ENCODE results near the gene LRP1.

The LRP1 gene

GRCh38 chr12:57199191-57199590 lies 70.9 kb downstream of the LRP1 start:
- H3F3A ChIP-seq (ENCODE audit: insufficient read depth, low read length) = no peaks in the 10 kb centered on the region
- H3K9me3 ChIP-seq (replicated peaks; ENCODE audit: insufficient read depth, low read length) = no peaks in the 10 kb centered on the region
- no peak overlapping the region for H3K4me2 ChIP-seq (ENCODE audit: low read depth, low read length)
- H4K20me1 ChIP-seq (ENCODE audit: insufficient read depth, low read length) = no peaks in the 10 kb centered on the region
- H3K4me1 ChIP-seq (ENCODE audit: low read length) = no peaks in the 10 kb centered on the region
- H3K4me3 ChIP-seq (ENCODE audit: low read length) = no peak overlapping the region
- peaks cover 94% of the 10 kb centered on the region for H3K27me3 ChIP-seq (replicated peaks; ENCODE audit: insufficient read depth, low read length)
- no peaks in the 10 kb centered on the region for H3K79me2 ChIP-seq (ENCODE audit: low read length)
- H3K36me3 ChIP-seq (replicated peaks; ENCODE audit: insufficient read depth, low read length) = no peaks in the 10 kb centered on the region
- H3K9ac ChIP-seq (ENCODE audit: low read length) = no peak overlapping the region
- TF ChIP-seq EZH2phosphoT487 (IDR thresholded peaks at IDR 0.05; ENCODE audit: low read length) (no peak), CTCF (IDR thresholded peaks at IDR 0.05; ENCODE audit: low read length) (no peak), EZH2 (optimal IDR thresholded peaks at IDR 0.05; ENCODE audit: low read depth, low read length) (no peak)
- H3K27ac ChIP-seq (ENCODE audit: low read length) = no peak overlapping the region
- H2AFZ ChIP-seq (ENCODE audit: low read length) = no peak overlapping the region
- DNase-seq = no peak
- no peaks in the 10 kb centered on the region for H3K9me2 ChIP-seq (replicated peaks; ENCODE audit: insufficient read depth, low read length)

GRCh38 chr12:57200497-57200896 lies 72.2 kb downstream of the LRP1 start:
- H3K36me3 ChIP-seq (replicated peaks; ENCODE audit: insufficient read depth, low read length) = no peaks in the 10 kb centered on the region
- no peak for TF ChIP-seq EZH2 (optimal IDR thresholded peaks at IDR 0.05; ENCODE audit: low read depth, low read length)
- TF ChIP-seq CTCF (IDR thresholded peaks at IDR 0.05; ENCODE audit: low read length) = no peak
- no peak for TF ChIP-seq EZH2phosphoT487 (IDR thresholded peaks at IDR 0.05; ENCODE audit: low read length)

GRCh38 chr12:57201219-57201618 lies 72.9 kb downstream of the LRP1 start:
- H3K4me3 ChIP-seq (ENCODE audit: low read length) = no peak overlapping the region
- H3K27ac ChIP-seq (ENCODE audit: low read length) = no peak overlapping the region
- no peak overlapping the region for H3K9ac ChIP-seq (ENCODE audit: low read length)
- no peaks in the 10 kb centered on the region for H3K79me2 ChIP-seq (ENCODE audit: low read length)
- H2AFZ ChIP-seq (ENCODE audit: low read length) = no peak overlapping the region
- no peaks in the 10 kb centered on the region for H4K20me1 ChIP-seq (ENCODE audit: insufficient read depth, low read length)
- no peaks in the 10 kb centered on the region for H3K4me1 ChIP-seq (ENCODE audit: low read length)
- no peak for TF ChIP-seq EZH2 (optimal IDR thresholded peaks at IDR 0.05; ENCODE audit: low read depth, low read length)
- TF ChIP-seq EZH2phosphoT487 (IDR thresholded peaks at IDR 0.05; ENCODE audit: low read length) = no peak
- no peak for TF ChIP-seq CTCF (IDR thresholded peaks at IDR 0.05; ENCODE audit: low read length)
- H3K9me2 ChIP-seq (replicated peaks; ENCODE audit: insufficient read depth, low read length) = no peaks in the 10 kb centered on the region
- H3K4me2 ChIP-seq (ENCODE audit: low read depth, low read length) = no peak overlapping the region
- H3K27me3 ChIP-seq (replicated peaks; ENCODE audit: insufficient read depth, low read length) = peaks cover 94% of the 10 kb centered on the region
- DNase-seq = no peak
- H3F3A ChIP-seq (ENCODE audit: insufficient read depth, low read length) = no peaks in the 10 kb centered on the region
- no peaks in the 10 kb centered on the region for H3K9me3 ChIP-seq (replicated peaks; ENCODE audit: insufficient read depth, low read length)
- no peaks in the 10 kb centered on the region for H3K36me3 ChIP-seq (replicated peaks; ENCODE audit: insufficient read depth, low read length)

More at GRCh38 chr12:57200497-57200896, 72.2 kb downstream of the LRP1 start:
- H3K79me2 ChIP-seq (ENCODE audit: low read length) = no peaks in the 10 kb centered on the region
- H3K9me2 ChIP-seq (replicated peaks; ENCODE audit: insufficient read depth, low read length) = no peaks in the 10 kb centered on the region
- H3K4me1 ChIP-seq (ENCODE audit: low read length) = no peaks in the 10 kb centered on the region
- H3K9ac ChIP-seq (ENCODE audit: low read length) = no peak overlapping the region
- no peak overlapping the region for H3K4me2 ChIP-seq (ENCODE audit: low read depth, low read length)
- H3K27me3 ChIP-seq (replicated peaks; ENCODE audit: insufficient read depth, low read length) = peaks cover 94% of the 10 kb centered on the region
- H2AFZ ChIP-seq (ENCODE audit: low read length) = no peak overlapping the region
- H3F3A ChIP-seq (ENCODE audit: insufficient read depth, low read length) = no peaks in the 10 kb centered on the region
- no peaks in the 10 kb centered on the region for H4K20me1 ChIP-seq (ENCODE audit: insufficient read depth, low read length)
- DNase-seq = no peak
- H3K27ac ChIP-seq (ENCODE audit: low read length) = no peak overlapping the region
- H3K4me3 ChIP-seq (ENCODE audit: low read length) = no peak overlapping the region
- no peaks in the 10 kb centered on the region for H3K9me3 ChIP-seq (replicated peaks; ENCODE audit: insufficient read depth, low read length)

Data from MM.1S (cell line).